Measurements from ENCODE around the gene SMTNL2. TPM values are rescaled to one million over a fixed set of nuclear protein-coding genes. Genes with fewer than 3 reads are reported as not detected.
"Not testable (repeated sequence)": the region's sequence is repeated elsewhere in the genome, so short reads cannot be mapped to it uniquely, and the experiment has no call there.

Gene SMTNL2
- total RNA-seq, 4 donors from 2014 or later: 3.0 to 7.2 (median 4.7) TPM

DNA sequence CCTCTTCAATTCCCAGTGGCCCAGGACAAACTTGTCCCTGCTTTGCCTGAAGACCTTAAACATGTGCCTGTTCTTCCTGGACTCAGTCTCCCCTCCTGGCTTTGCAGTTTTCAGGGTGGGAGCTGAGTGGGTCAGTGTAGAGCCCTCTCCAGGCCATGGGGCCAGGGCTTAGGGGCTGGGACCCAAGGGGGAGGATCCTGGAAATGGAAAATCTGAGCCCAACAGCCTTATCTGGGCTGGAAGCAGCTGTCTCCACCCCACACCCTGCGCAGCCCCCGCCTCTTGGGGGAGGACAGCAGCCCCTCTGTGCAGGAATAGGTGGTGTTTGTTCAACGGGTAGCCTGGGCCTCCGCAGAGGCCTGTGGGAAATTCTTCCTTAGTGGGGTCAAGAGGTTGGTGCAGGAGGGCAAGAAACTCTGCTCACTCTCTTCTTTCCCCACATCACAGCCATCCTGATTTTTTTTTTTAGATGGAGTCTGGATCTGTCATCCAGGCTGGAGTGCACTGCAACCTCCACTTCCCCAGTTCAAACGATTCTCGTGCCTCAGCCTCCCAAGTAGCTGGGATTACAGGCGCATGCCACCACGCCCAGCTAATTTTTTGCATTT, 6.8 kb upstream of the SMTNL2 start:
- Histone ChIP-seq H3K27me3 (peaks cover 0 to 13% (median 0%) of the 10 kb centered on the region in 4 donors), H3K9me3 (no peaks in the 10 kb centered on the region), H3K4me3 (no peak overlapping the region), H3K4me1 (peaks cover 0 to 2% (median 0%) of the 10 kb centered on the region in 4 donors), H3K36me3 (no peaks in the 10 kb centered on the region), H3K27ac (replicated peaks in 1 of 4) (no peak overlapping the region)
- intact Hi-C loops (cut with DNase I): no loop called here
- TF ChIP-seq POLR2A (IDR thresholded peaks at IDR 0.05; ENCODE audit: low read depth) (no peak), POLR2AphosphoS5 (IDR thresholded peaks at IDR 0.05) (no peak), EP300 (IDR thresholded peaks at IDR 0.05) (no peak), CTCF (IDR thresholded peaks at IDR 0.05) (no peak)
- DNase-seq (ENCODE audit: extremely low spot score): no peak
- WGBS: 85% methylated on average over 8 of the region's 8 CpGs

DNA sequence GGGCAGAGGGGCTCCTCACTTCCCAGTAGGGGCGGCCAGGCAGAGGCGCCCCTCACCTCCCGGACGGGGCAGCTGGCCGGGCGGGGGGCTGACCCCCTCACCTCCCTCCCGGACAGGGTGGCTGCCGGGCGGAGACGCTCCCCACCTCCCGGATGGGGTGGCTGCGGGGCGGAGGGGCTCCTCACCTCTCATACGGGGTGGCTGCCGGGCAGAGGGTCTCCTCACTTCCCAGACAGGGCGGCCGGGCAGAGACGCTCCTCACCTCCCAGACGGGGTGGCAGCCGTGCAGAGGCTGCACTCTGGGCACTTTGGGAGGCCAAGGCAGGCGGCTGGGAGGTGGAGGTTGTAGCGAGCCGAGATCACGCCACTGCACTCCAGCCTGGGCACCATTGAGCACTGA, 6.0 kb upstream of the SMTNL2 start:
- peaks cover under 1 to 10% (median 5%) of the 10 kb centered on the region in 4 donors for H3K4me1 ChIP-seq
- H3K27me3 ChIP-seq: peaks cover 0 to 22% (median 0%) of the 10 kb centered on the region in 4 donors
- intact Hi-C loops (cut with DNase I); H3K36me3 ChIP-seq; H3K4me3 ChIP-seq; DNase-seq (ENCODE audit: extremely low spot score); H3K27ac ChIP-seq (replicated peaks in 1 of 4); H3K9me3 ChIP-seq: not testable (repeated sequence)
- WGBS: 97% methylated on average over 5 of the region's 24 CpGs

GRCh38 chr17:4579678-4580077, 4.7 kb upstream of the SMTNL2 start:
- H3K27me3 ChIP-seq: peaks cover 0 to 35% (median 5%) of the 10 kb centered on the region in 4 donors
- WGBS: 81% methylated on average over 11 of the region's 11 CpGs
- intact Hi-C loops (cut with DNase I): no loop called here
- H3K4me3 ChIP-seq: no peak overlapping the region
- H3K27ac ChIP-seq (replicated peaks in 1 of 4): no peak overlapping the region
- no peaks in the 10 kb centered on the region for H3K36me3 ChIP-seq
- H3K4me1 ChIP-seq: peaks cover 9 to 24% (median 18%) of the 10 kb centered on the region in 4 donors
- no peaks in the 10 kb centered on the region for H3K9me3 ChIP-seq
- TF ChIP-seq CTCF (IDR thresholded peaks at IDR 0.05): no peak
- TF ChIP-seq EP300 (IDR thresholded peaks at IDR 0.05): no peak
- no peak for TF ChIP-seq POLR2A (IDR thresholded peaks at IDR 0.05; ENCODE audit: low read depth)
- no peak for TF ChIP-seq POLR2AphosphoS5 (IDR thresholded peaks at IDR 0.05)
- no peak for DNase-seq (ENCODE audit: extremely low spot score)

DNA sequence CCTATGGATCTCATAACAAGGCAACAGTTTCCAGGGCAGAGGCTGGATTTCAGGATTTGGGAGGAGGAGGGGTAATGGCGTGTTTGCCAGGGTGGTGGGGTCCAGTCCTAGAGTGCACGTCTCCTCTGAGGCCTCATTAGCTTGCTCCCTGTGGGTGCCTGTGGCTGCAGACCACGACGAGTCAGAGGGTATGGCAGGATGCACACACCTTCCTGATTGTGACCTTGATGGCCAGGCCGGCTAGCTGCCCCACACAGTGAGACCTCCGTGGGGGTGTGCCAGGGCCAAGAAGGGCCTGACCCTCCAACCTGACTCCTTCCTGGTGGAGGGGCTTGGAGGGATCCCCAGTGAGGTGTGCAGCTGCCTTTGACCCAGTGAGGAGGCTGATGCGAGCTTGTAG, 4.0 kb upstream of the SMTNL2 start:
- no peak for DNase-seq (ENCODE audit: extremely low spot score)
- TF ChIP-seq EP300 (IDR thresholded peaks at IDR 0.05): no peak
- no peak for TF ChIP-seq POLR2AphosphoS5 (IDR thresholded peaks at IDR 0.05)
- no peak for TF ChIP-seq CTCF (IDR thresholded peaks at IDR 0.05)
- no peak for TF ChIP-seq POLR2A (IDR thresholded peaks at IDR 0.05; ENCODE audit: low read depth)
- H3K27ac ChIP-seq (replicated peaks in 1 of 4): no peak overlapping the region
- intact Hi-C loops (cut with DNase I): no loop called here
- peaks cover 0 to 41% (median 7%) of the 10 kb centered on the region in 4 donors for H3K27me3 ChIP-seq
- H3K4me1 ChIP-seq: peaks cover 9 to 30% (median 24%) of the 10 kb centered on the region in 4 donors
- H3K4me3 ChIP-seq: no peak overlapping the region
- H3K36me3 ChIP-seq: no peaks in the 10 kb centered on the region
- H3K9me3 ChIP-seq: no peaks in the 10 kb centered on the region
- no CpG with 5 or more reads among the region's 7 CpGs for WGBS

DNA sequence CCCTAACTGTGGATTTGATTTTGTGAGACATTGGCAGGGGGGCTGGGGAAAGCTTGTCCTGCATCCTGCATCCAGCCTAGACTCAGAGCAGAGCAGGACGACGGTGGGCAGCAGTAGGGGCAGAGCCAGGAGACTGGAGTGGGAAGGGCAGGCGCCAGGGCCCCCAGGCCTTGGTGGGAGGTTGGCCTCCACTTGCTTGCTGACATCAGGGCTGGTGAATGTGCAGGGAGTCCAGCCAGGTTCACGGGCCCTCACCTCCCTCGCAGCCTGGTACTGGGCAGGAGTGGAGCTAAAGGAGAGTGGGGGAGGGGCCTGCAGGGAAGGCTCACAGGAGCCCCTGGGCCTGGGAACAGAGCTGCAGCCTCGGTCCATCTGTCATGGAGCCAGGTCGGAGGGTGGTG, 2.2 kb upstream of the SMTNL2 start:
- 64% methylated on average over 5 of the region's 7 CpGs for WGBS

More for the DNA sequence above, 2.2 kb upstream of the SMTNL2 start:
- H3K4me1 ChIP-seq: peaks cover 17 to 37% (median 33%) of the 10 kb centered on the region in 4 donors
- H3K4me3 ChIP-seq: no peak overlapping the region
- peaks cover 0 to 41% (median 9%) of the 10 kb centered on the region in 4 donors for H3K27me3 ChIP-seq
- H3K9me3 ChIP-seq: no peaks in the 10 kb centered on the region
- TF ChIP-seq EP300 (IDR thresholded peaks at IDR 0.05) (no peak), POLR2AphosphoS5 (IDR thresholded peaks at IDR 0.05) (no peak), POLR2A (IDR thresholded peaks at IDR 0.05; ENCODE audit: low read depth) (no peak), CTCF (IDR thresholded peaks at IDR 0.05) (no peak)
- no peaks in the 10 kb centered on the region for H3K36me3 ChIP-seq
- intact Hi-C loops (cut with DNase I): no loop called here
- DNase-seq (ENCODE audit: extremely low spot score): no peak
- H3K27ac ChIP-seq (replicated peaks in 1 of 4): no peak overlapping the region
